WERI-Rb-1 (cell line): ENCODE results near the gene GLUL.

Source experiments
- DNase-seq: peaks from one replicate; pipeline ENCODE4 v3.0.0-alpha.2; 2020
- H3K27ac ChIP-seq: fragments of 250-450 bp; sonication (Bioruptor Pico); 2 replicates; pipeline ENCODE4 v1.5.1; 2020; ENCODE audit warnings: mild to moderate bottlenecking, moderate library complexity
- H3K27me3 ChIP-seq: fragments of 250-450 bp; sonication (Bioruptor Pico); 2 replicates; pipeline ENCODE4 v1.5.1; 2021; ENCODE audit warnings: mild to moderate bottlenecking, low read depth, moderate library complexity; ENCODE audit not compliant: insufficient read depth, severe bottlenecking
- H3K36me3 ChIP-seq: fragments of 250-450 bp; sonication (Bioruptor Pico); 2 replicates; pipeline ENCODE4 v1.5.1; 2020; ENCODE audit warnings: mild to moderate bottlenecking, moderate library complexity
- H3K4me3 ChIP-seq: 2 replicates; pipeline ENCODE4 v1.5.1; 2011; ENCODE audit warnings: low read depth, mild to moderate bottlenecking, control low read depth, low read length
- H3K9me3 ChIP-seq: fragments of 250-450 bp; sonication (Bioruptor Pico); 2 replicates; pipeline ENCODE4 v1.5.1; 2021; ENCODE audit warnings: mild to moderate bottlenecking, moderate library complexity; ENCODE audit not compliant: severe bottlenecking
- TF ChIP-seq, protein P1 (sequence below): IDR thresholded peaks from 2 replicates; pipeline ENCODE4 v1.5.1; 2011; ENCODE audit warnings: low read depth, mild to moderate bottlenecking, control low read depth, inconsistent platforms, low read length

Gene GLUL

DNA sequence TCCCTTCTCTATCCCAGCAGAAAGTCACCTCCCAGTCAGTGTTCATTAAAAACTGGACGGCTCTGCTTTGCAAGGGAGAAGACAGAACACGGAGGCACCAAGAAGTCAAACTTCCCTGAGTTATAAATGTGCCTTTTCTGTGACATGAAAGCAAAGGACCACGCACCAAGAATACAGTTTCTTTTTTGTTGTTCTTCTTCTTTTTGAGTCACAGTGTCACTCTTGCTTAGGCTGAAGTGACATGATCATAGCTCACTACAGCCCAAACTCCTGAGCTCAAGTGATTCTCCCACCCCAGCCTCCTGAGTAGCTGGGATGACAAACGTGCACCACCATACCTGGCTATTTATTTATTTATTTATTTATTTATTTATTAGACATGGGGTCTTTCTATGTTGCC is 22.7 kb downstream of the GLUL start:
- no peak for DNase-seq
- no peak overlapping the region for H3K27ac ChIP-seq
- no peak overlapping the region for H3K4me3 ChIP-seq
- H3K9me3 ChIP-seq: no peaks in the 10 kb centered on the region
- H3K36me3 ChIP-seq: no peaks in the 10 kb centered on the region
- TF ChIP-seq, protein P1, sequence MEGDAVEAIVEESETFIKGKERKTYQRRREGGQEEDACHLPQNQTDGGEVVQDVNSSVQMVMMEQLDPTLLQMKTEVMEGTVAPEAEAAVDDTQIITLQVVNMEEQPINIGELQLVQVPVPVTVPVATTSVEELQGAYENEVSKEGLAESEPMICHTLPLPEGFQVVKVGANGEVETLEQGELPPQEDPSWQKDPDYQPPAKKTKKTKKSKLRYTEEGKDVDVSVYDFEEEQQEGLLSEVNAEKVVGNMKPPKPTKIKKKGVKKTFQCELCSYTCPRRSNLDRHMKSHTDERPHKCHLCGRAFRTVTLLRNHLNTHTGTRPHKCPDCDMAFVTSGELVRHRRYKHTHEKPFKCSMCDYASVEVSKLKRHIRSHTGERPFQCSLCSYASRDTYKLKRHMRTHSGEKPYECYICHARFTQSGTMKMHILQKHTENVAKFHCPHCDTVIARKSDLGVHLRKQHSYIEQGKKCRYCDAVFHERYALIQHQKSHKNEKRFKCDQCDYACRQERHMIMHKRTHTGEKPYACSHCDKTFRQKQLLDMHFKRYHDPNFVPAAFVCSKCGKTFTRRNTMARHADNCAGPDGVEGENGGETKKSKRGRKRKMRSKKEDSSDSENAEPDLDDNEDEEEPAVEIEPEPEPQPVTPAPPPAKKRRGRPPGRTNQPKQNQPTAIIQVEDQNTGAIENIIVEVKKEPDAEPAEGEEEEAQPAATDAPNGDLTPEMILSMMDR: no peak
- H3K27me3 ChIP-seq: no peaks in the 10 kb centered on the region

DNA sequence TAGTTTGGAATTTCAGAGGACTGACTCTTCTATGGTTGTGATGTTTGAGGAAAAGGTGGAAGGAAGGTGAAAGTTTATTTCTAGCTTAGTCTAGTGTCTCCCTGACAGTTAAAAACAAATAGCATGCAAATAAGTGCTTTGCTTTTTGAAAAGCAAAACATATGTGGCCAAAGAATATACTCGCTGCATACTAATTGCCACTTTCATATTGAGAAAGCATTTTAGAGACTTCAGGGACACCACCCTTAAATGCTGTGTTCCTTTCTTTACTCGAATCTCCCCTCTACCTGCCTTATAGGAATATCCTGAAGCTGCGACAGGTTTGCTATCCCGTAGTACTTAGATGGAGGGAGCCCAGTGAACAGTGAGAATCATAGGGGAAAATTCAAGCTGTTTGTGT is 23.2 kb downstream of the GLUL start:
- no peak for DNase-seq
- no peak overlapping the region for H3K4me3 ChIP-seq
- TF ChIP-seq, protein P1: no peak
- H3K27ac ChIP-seq: no peak overlapping the region
- H3K9me3 ChIP-seq: no peaks in the 10 kb centered on the region
- H3K27me3 ChIP-seq: no peaks in the 10 kb centered on the region
- H3K36me3 ChIP-seq: no peaks in the 10 kb centered on the region

DNA sequence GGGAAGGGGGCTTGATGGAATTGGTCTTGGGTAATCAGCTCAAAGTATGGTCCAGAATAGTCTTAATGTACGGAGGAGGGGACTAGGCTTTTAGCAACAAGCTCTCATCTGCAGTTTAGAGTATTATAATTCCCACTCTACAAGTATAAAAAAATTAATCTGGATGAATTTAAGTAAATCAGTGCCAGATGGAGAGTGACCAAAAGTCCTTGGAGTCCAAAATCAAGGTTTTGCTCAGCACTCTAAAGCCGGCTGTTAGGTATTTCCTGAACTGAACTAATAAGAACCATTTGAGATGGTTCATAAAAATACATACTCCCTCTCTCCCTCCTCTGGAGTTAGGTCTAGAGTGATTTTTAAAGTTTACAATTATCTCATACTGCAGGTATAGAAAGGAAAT is 23.7 kb downstream of the GLUL start:
- Histone ChIP-seq H3K27me3 (no peaks in the 10 kb centered on the region), H3K27ac (no peak overlapping the region), H3K4me3 (no peak overlapping the region), H3K9me3 (no peaks in the 10 kb centered on the region), H3K36me3 (no peaks in the 10 kb centered on the region)
- DNase-seq: no peak
- TF ChIP-seq, protein P1: no peak

DNA sequence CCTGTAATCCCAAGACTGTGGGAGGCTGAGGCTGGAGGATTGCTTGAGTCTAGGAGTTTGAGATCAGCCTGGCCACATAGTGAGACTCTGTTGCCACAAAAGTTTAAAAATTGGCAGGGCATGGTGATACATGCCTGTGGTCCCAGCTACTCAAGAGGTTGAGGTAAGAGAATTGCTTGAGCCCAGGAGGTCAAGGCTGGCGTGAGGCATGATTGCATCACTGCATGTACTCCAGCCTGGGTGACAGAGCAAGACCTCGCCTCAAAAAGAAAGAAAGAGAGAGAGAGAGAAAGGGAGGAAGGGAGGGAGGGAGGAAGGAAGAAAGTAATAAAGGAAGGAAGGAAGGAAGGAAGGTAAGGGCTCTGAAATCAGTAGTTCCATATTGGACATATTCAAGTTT is 25.0 kb downstream of the GLUL start:
- H3K4me3 ChIP-seq: no peak overlapping the region
- no peak for DNase-seq
- TF ChIP-seq, protein P1: no peak
- no peaks in the 10 kb centered on the region for H3K36me3 ChIP-seq
- no peaks in the 10 kb centered on the region for H3K9me3 ChIP-seq
- no peaks in the 10 kb centered on the region for H3K27me3 ChIP-seq
- no peak overlapping the region for H3K27ac ChIP-seq

DNA sequence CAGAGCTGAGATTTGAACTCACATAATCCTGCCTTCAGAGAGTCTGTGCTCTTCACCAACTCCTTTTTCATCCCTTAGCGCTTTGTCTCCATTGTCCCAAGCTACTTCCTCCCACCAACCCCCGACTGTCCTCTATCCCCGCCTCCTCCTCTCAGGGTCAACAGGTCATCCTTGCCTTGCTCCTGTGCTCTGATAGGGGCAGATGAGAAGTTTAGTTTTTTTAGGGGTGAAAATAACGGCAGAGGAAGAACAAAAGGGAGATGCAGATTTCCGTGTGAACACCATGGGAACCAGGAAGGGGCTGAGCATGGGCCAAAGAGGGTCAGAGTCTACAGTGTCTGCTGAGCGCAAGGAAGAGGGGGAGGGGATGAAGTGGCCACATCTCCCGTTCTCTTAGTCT is 31.9 kb downstream of the GLUL start:
- no peaks in the 10 kb centered on the region for H3K9me3 ChIP-seq
- no peak overlapping the region for H3K27ac ChIP-seq
- H3K27me3 ChIP-seq: no peaks in the 10 kb centered on the region
- H3K36me3 ChIP-seq: no peaks in the 10 kb centered on the region
- no peak overlapping the region for H3K4me3 ChIP-seq
- TF ChIP-seq, protein P1: no peak
- DNase-seq: no peak

DNA sequence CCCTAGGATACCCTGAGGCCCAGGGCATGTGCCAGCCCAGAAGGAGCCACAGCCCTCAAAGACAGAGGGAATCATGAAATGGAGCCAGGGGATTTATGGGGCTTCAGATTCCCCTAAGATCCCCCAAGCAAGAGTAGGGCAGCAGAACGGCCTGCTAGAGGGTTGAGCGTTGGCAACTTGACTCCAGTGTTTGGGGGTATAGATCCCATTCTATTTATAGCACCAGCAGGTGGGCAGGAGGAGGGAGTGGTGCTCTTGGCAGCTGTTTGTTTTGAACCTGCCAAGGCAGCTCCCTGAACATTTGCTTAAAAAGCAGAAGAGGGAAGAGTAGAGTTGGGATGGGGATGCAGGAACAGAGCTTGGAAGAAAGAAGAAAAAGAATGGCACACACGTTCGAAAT is 33.7 kb downstream of the GLUL start:
- DNase-seq: no peak
- Histone ChIP-seq H3K36me3 (no peaks in the 10 kb centered on the region), H3K27me3 (no peaks in the 10 kb centered on the region), H3K4me3 (no peak overlapping the region), H3K27ac (no peak overlapping the region), H3K9me3 (no peaks in the 10 kb centered on the region)
- TF ChIP-seq, protein P1: no peak
